Middle frontal gyrus (tissue), 1 donor: ENCODE measurements around the gene KLHL29.

Experiments
- DNase-seq: peaks from one replicate; pipeline ENCODE4 v3.0.0-alpha.2; 2015; ENCODE audit warnings: low spot score; ENCODE audit errors: extremely low spot score

The KLHL29 gene

GRCh38 chr2:23447405-23447804, 62.4 kb downstream of the KLHL29 start:
- DNase-seq, result no peak

DNA sequence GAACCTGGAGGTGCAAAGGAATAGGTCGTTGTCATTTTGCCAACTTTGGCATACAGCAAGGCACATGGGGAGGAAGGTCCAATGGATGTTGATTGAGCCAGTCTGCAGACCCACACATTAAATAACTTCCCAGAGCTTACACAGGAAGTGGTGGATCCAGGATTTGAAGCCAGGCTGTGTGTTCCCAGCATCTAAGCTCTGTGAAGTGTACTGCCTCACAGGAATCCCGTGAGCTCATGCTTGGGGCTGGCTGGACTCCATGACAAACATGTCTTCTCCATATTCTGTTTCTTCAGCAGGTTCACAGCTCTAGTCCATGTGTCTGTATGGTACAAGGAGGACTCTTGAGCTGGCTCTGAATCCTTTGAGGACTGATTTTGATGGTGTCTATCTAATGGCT, 63.9 kb downstream of the KLHL29 start:
- DNase-seq, result no peak

- no peak for DNase-seq
These were observed 64.4 kb downstream of the KLHL29 start for GRCh38 chr2:23449413-23449812.

DNA sequence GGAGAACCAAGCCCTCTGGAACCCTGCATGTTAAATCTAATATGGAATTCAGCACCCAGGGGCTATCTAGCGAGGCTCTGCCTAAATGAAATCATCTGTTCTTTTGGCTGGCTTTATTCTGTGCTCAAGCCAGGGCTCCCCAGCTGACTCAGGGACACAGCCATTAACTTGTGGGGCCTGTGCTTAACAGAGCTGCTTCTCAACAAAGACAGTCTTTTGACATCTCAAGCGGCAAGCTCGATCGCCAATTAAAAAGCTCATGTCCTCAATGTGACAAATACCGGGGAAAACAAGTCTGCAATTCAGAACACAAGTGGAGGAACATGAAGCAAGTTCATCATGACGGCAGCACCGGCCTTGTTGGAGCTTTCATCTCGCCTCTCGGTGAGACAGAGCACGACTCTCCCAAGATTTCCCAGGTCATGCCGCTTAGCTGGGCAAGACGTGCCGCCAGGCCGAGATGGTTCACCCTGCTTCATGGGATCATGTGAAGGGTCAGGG, 64.9 kb downstream of the KLHL29 start:
- DNase-seq, result no peak

- no peak for DNase-seq
These were observed 67.4 kb downstream of the KLHL29 start for GRCh38 chr2:23452372-23452771.

- no peak for DNase-seq
These were observed 68.0 kb downstream of the KLHL29 start for GRCh38 chr2:23452853-23453420.

DNA sequence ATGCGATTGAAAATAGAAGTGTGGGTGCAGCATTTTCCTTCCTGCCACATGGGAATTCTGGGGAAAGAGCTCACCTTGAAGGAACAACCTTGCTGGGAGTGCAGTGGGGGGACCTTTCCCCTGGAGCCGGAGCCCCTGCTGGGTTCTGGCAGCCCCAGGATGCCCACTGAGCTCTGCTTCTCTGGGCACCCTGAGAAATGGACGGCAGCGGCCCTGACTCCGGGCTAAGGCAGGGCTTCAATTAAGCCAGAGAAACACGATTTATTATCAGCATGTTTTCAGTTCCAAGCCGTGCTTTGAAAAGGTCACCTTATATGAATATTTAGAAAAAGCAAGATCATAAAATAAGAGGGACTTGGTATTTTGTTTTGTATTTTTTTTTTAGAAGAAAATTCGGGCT, 68.5 kb downstream of the KLHL29 start:
- no peak for DNase-seq

DNA sequence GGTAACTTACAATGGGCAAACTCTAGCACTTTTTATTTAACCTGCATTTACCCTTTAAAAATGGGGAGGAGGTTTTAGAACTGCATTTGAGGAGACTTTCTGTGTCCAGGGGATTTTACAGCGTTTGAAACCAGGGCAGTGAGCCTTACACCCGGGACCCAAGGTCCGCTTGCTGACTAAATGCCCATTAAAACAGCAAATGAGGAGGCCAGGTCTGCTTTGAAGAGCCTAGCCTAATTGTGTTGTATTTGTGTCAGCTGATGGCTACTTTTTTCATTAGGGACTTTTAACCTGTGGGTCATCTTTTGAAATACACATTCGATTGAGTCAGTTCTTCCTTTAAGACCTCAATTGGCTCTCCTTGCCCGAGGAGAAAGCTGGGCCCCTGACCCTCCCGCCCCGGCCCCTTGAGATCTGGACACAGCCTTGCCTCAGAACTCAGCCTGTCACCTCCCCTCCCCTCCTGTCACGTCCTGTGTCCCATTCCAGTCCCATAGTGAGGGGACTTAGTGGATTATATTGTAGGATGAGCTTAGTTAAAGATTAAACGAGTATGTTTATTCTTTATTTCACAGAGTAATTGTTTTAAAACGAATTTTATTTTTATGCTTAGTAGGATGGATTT, 69.0 kb downstream of the KLHL29 start:
- DNase-seq, result no peak

- DNase-seq, result no peak
These were observed 69.6 kb downstream of the KLHL29 start for GRCh38 chr2:23454501-23455120.

GRCh38 chr2:23456396-23456795, 71.4 kb downstream of the KLHL29 start:
- DNase-seq, result no peak

GRCh38 chr2:23456881-23457760, 72.1 kb downstream of the KLHL29 start:
- DNase-seq, result no peak

GRCh38 chr2:23457990-23458682, 73.2 kb downstream of the KLHL29 start:
- DNase-seq, result no peak

GRCh38 chr2:23459032-23459431, 74.1 kb downstream of the KLHL29 start:
- no peak for DNase-seq

DNA sequence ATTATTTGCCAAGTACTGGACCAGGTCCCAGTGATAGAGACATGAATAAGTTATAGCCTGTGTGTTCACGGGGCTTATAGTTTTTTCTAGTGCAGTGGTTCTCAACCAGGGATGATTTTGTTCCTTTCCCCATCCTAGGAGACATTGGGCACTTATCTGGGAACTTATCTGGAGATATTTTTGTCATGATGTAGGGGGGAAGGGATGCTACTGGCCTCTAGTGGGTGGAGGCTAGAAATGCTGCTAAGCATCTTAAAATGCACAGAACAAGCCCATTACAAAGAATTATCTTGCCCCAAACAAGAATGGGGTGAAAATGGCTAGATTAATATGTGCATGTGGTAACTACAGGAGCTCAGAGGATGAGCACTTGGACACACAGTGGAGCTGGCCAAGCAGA, 75.2 kb downstream of the KLHL29 start:
- DNase-seq, result no peak

DNA sequence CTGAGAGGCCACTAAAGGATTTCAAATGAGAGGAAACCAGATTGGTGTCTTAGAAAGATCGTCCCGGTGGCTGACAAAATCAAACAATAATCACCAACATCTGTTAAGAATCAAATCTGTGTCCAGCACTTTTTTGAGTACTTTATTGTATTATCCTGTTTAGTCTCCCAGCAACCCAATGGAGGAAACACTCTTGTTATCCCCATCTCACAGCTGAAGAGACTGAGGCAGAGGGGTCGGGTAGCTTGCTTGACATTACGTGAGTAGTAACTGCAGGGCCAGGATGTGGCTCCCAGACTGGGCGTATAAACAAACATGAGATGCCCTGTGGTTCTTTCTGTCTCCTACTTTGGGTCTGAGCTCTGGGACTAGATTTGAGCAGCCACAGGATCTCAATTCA, 76.0 kb downstream of the KLHL29 start:
- no peak for DNase-seq

DNA sequence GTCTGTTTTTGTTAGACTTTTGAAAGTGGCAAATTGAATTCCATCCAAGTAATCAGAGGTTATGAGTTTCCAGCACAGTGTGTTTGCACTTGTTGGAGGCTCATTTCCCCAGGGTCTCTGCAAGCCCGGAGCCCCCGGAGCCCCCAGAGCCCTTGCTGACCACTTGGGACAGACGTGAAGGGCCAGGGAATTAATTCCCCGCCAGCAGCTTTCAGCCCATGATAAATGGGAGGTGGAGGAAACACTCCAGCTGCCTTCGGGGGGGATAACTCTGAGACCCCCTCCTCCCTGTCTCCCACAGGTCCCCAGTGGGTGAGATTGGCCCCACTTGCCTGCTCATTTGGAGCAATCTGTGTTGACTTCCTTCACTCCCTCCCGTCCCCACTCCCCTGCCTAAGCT, 79.2 kb downstream of the KLHL29 start:
- no peak for DNase-seq

GRCh38 chr2:23464905-23465537, 80.0 kb downstream of the KLHL29 start:
- no peak for DNase-seq

GRCh38 chr2:23465936-23466335, 81.0 kb downstream of the KLHL29 start:
- no peak for DNase-seq

DNA sequence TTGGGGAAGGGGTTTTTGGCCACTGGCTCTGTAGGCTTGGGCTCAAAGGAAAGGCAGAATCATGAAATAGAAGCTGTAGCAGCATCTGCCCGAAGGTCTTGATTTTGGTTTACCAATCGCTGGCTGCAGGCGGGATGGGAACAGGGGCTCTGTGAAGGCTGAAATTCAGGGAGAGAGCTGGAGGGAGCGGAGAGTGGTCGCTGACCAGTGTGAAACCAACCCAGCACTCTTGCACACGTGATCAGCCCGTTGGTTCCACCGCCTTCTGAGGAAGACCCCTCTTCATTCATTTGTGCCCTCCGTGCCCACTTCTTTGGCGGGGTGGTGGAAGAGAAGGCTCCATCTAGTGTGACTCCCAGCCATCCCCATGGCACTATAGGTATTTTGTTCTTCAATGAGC, 82.6 kb downstream of the KLHL29 start:
- no peak for DNase-seq

- DNase-seq, result no peak
These were observed 83.6 kb downstream of the KLHL29 start for GRCh38 chr2:23468474-23469141.
